Body of pancreas (tissue), 4 donors: ENCODE data around the gene SLC7A1.

Experiments used
- CTCF ChIP-seq, 7 experiments: fragments of 450-650 bp in 4 of 7; fragments of 200-600 bp in 3 of 7; sonication (generic) in 3 of 7; IDR thresholded peaks; one replicate each; pipeline ENCODE4 v1.5.1; 2016 to 2019; ENCODE audit warnings: antibody characterized with exemption in 7 of 7
- POLR2A ChIP-seq, 3 donors: fragments of 450-650 bp; IDR thresholded peaks; one replicate each; pipeline ENCODE4 v1.6.1; 2016; ENCODE audit warnings: antibody characterized with exemption in 3 of 3, mild to moderate bottlenecking in 2 of 3

GRCh38 chr13:29526741-29527140 is 68.7 kb downstream of the SLC7A1 start:
- TF ChIP-seq POLR2A (IDR thresholded peaks at IDR 0.05) = no peak
- TF ChIP-seq CTCF (IDR thresholded peaks at IDR 0.05) = no peak
